WERI-Rb-1 (cell line): ENCODE measurements around the gene SNX32.

ENCODE experiments used
- DNase-seq: peaks from one replicate; pipeline ENCODE4 v3.0.0-alpha.2; 2020
- H3K27ac ChIP-seq: fragments of 250-450 bp; sonication (Bioruptor Pico); 2 replicates; pipeline ENCODE4 v1.5.1; 2020; ENCODE audit warnings: mild to moderate bottlenecking, moderate library complexity
- H3K27me3 ChIP-seq: fragments of 250-450 bp; sonication (Bioruptor Pico); 2 replicates; pipeline ENCODE4 v1.5.1; 2021; ENCODE audit warnings: mild to moderate bottlenecking, low read depth, moderate library complexity; ENCODE audit not compliant: insufficient read depth, severe bottlenecking
- H3K36me3 ChIP-seq: fragments of 250-450 bp; sonication (Bioruptor Pico); 2 replicates; pipeline ENCODE4 v1.5.1; 2020; ENCODE audit warnings: mild to moderate bottlenecking, moderate library complexity
- H3K4me3 ChIP-seq: 2 replicates; pipeline ENCODE4 v1.5.1; 2011; ENCODE audit warnings: low read depth, mild to moderate bottlenecking, control low read depth, low read length
- H3K9me3 ChIP-seq: fragments of 250-450 bp; sonication (Bioruptor Pico); 2 replicates; pipeline ENCODE4 v1.5.1; 2021; ENCODE audit warnings: mild to moderate bottlenecking, moderate library complexity; ENCODE audit not compliant: severe bottlenecking
- TF ChIP-seq, protein P1 (sequence below): IDR thresholded peaks from 2 replicates; pipeline ENCODE4 v1.5.1; 2011; ENCODE audit warnings: low read depth, mild to moderate bottlenecking, control low read depth, inconsistent platforms, low read length

Gene SNX32

DNA sequence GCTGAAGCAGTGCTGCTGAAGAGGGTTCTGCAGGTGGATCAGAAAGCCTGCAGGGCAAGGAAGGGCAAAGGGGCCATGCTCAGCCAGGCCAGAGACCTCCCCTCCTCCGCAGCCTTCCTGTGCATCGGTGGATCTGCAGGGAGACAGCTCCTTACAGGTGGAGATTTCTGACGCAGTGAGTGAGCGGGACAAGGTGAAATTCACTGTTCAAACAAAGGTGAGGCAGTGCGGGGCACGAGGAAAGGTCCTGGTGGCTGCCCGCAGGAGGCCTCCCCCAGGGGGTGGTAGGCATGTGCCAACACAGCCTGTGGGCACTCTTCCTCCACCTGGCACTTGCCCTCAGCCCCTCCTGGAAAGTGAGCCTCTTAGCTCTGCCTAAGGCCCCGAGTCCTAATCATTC, 15.6 kb downstream of the SNX32 start:
- peak; percentile 6 for DNase-seq
- no peak overlapping the region for H3K27ac ChIP-seq

DNA sequence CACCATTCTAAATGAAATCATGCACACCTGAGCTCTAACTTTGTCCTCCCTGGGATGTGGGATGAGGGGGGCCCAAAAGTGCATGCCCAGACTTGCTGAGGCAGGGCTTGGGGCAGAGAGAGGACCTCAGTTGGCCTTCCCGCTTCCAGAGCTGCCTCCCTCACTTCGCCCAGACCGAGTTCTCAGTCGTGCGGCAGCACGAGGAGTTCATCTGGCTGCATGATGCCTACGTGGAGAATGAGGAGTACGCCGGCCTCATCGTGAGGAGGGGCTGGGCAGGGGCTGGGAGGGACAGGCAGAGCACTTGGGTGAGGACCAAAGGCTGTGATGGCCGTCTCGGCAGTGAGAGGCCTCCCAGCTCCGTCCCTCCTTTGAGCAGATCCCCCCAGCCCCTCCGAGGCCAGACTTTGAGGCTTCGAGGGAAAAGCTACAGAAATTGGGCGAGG, 16.0 kb downstream of the SNX32 start:
- peaks cover 5% of the 10 kb centered on the region for H3K9me3 ChIP-seq
- peak; percentile 10 for DNase-seq
- TF ChIP-seq, protein P1, sequence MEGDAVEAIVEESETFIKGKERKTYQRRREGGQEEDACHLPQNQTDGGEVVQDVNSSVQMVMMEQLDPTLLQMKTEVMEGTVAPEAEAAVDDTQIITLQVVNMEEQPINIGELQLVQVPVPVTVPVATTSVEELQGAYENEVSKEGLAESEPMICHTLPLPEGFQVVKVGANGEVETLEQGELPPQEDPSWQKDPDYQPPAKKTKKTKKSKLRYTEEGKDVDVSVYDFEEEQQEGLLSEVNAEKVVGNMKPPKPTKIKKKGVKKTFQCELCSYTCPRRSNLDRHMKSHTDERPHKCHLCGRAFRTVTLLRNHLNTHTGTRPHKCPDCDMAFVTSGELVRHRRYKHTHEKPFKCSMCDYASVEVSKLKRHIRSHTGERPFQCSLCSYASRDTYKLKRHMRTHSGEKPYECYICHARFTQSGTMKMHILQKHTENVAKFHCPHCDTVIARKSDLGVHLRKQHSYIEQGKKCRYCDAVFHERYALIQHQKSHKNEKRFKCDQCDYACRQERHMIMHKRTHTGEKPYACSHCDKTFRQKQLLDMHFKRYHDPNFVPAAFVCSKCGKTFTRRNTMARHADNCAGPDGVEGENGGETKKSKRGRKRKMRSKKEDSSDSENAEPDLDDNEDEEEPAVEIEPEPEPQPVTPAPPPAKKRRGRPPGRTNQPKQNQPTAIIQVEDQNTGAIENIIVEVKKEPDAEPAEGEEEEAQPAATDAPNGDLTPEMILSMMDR = no peak
- H3K27ac ChIP-seq = no peak overlapping the region
- no peaks in the 10 kb centered on the region for H3K27me3 ChIP-seq
- H3K36me3 ChIP-seq = peaks cover 40% of the 10 kb centered on the region
- no peak overlapping the region for H3K4me3 ChIP-seq

More for the DNA sequence above, 15.6 kb downstream of the SNX32 start:
- TF ChIP-seq, protein P1 = no peak
- H3K4me3 ChIP-seq = no peak overlapping the region
- no peaks in the 10 kb centered on the region for H3K27me3 ChIP-seq
- peaks cover 36% of the 10 kb centered on the region for H3K36me3 ChIP-seq
- H3K9me3 ChIP-seq = peaks cover 5% of the 10 kb centered on the region

DNA sequence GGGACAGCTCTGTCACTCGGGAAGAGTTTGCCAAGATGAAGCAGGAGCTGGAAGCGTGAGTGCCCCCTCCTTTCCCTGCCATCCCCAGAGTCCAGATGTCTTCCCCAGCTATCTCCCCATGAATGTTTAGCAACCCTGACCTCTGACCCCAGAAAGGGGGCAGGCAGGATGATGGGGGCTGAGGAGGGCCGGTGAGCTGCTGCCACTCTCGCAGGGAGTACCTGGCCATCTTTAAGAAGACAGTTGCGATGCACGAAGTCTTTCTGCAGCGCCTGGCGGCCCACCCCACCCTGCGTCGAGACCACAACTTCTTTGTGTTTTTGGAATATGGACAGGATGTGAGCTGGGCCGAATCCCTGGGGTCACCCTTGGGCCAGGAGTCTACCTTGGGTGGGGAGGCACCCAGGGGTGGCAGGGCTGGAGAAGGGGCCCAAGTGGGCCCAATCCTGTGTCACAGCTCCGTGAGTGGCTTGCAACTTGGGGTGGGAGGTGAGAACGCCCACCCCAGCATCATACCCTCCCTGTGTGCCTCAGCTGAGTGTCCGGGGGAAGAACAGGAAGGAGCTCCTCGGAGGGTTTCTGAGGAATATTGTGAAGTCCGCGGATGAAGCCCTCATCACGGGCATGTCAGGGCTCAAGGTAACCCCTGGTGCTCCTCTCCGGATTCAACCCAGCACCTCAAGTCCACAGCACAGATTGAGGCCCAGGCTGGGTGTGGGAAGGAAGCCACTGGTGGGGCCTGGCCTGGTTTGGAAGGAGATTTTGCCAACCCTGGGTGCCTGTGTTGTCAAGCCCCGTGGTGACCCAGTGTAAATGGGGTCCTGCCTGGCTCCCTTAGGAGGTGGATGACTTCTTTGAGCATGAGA, 16.7 kb downstream of the SNX32 start:
- TF ChIP-seq, protein P1 = no peak
- H3K27ac ChIP-seq = no peak overlapping the region

DNA sequence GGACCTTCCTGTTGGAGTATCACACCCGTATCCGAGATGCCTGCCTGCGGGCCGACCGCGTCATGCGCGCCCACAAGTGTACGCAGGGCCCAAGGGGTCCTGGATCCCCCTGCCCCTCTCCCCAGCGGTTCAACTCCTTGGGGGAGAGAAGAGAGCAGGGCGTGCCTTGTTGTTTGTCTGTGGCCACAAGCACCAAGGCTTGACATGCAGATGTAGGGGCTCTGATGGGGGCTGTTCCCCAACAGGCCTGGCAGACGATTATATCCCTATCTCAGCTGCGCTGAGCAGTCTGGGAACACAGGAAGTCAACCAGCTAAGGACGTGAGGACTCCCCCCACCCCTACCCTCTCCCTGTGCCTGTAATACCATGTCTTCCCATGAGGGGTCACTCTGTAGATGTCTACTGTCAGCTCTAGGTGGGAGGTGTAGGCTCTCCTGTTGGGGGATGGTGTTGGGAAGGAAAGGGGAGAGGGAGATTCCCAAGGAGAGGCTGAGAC, 17.4 kb downstream of the SNX32 start:
- Histone ChIP-seq H3K36me3 (peaks cover 53% of the 10 kb centered on the region), H3K4me3 (no peak overlapping the region), H3K27me3 (no peaks in the 10 kb centered on the region), H3K9me3 (peaks cover 5% of the 10 kb centered on the region), H3K27ac (no peak overlapping the region)
- peak; percentile 53 for DNase-seq
- TF ChIP-seq, protein P1 = peak; percentile 59

More for the DNA sequence above, 16.7 kb downstream of the SNX32 start:
- Histone ChIP-seq H3K27me3 (no peaks in the 10 kb centered on the region), H3K36me3 (peaks cover 46% of the 10 kb centered on the region), H3K4me3 (no peak overlapping the region), H3K9me3 (peaks cover 5% of the 10 kb centered on the region)
- DNase-seq = no peak

DNA sequence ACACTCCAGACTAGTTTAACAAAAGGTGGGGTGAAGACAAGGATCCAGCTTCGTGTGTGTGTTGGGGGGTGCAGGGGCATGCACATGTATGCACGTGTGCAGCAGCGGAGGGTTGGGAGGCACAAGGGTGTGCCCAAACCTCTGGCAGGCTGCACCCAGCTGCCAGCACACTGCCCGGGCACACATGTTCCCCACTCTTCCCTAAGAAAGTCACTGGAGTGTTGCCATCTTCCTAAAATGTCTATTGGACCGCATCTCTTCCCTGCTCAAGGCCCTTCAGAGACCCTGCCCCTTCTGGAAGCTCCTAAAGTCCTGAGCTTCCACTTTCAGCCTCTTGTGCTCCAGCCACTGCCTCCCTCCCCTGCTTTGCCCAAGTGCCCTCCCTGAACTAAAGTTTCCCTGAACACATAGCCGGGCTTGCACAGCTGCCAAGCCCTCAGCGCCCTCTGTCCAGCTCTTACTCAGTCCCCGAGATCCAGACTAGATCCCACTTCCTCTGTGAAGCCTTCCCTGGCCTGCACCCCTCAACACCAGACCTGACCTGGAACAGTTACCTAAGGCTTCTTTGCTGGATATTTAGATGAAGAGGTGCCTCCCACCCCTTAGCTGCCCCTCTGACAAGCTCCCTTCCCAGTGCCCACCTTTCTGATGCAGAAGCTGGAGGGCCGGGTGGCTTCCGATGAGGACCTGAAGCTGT, 18.2 kb downstream of the SNX32 start:
- no peak for DNase-seq
- peaks cover 61% of the 10 kb centered on the region for H3K36me3 ChIP-seq
- no peak overlapping the region for H3K27ac ChIP-seq
- H3K4me3 ChIP-seq = no peak overlapping the region
- TF ChIP-seq, protein P1 = no peak
- no peaks in the 10 kb centered on the region for H3K27me3 ChIP-seq
- peaks cover 5% of the 10 kb centered on the region for H3K9me3 ChIP-seq
